8988T (cell line): Measurements from ENCODE around the gene TUBG1.
A peak's percentile ranks its signal among the peaks of the same experiment; 100 is the strongest.
"Not testable (repeated sequence)": the region's sequence is repeated elsewhere in the genome, so short reads cannot be mapped to it uniquely, and the experiment has no call there.

Experiments used
- DNase-seq: peaks from one replicate; pipeline ENCODE4 v3.0.0; 2011

TUBG1 gene

DNA sequence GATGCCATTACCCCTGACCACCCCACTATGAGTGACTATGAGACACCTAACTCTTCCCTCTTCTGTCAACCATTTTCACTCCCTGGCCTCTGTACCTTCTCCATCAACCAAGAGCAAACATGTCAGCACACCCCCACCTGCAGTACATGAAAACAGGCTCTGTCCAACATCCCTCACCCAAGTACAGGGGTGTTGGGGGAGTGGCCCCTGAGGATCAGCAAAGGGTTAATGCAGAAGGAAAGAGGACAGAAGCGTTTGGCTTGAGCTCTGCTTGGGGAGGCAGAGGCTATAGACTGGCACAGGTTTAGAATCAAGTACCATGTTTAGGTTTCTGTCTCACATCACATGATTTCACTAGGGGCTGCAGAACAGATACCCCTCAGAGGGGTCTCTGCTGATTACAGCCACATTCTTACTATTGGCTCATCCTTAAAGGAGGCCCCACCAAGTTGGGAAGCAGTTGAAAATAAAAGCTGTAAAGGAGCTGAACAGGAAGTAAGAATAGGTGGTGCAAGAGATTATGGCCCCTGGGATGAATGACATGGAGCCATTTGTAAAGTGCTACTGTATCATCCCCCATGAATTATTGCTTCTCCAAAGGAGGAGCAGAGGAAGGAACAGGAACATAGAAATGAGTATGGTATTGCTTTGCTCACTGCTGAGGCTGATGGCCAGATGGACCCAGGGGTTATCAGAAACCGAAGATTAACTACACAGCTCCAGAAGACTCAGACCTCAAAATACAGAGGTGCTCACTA is 29.5 kb upstream of the TUBG1 start:
- no peak for DNase-seq

DNA sequence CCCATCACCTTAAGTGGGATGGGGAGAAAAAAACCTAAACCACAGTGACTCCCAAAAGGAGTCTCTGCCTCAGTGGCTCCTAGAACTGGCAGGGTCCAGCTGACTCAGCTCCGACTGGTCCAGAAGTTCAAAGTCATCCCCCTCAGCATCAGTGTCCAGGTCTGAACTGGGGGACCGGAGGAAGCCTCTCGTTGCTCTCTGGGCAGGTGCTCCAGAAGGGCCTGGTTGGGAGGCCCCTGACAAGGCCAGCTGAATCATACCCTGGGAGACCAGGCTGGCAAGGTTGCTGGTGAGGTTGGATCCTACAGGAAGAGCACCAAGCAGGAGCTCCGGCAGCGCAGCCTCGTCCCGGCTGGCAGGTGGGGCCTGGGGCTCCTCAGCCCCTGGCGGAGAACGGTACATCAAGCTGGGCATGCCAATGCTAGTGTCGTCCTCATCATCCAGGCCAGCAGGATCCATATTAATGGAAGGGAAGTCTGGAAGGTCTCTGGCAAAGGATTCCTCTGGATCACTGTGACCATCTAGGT is 27.7 kb upstream of the TUBG1 start:
- DNase-seq, result no peak

DNA sequence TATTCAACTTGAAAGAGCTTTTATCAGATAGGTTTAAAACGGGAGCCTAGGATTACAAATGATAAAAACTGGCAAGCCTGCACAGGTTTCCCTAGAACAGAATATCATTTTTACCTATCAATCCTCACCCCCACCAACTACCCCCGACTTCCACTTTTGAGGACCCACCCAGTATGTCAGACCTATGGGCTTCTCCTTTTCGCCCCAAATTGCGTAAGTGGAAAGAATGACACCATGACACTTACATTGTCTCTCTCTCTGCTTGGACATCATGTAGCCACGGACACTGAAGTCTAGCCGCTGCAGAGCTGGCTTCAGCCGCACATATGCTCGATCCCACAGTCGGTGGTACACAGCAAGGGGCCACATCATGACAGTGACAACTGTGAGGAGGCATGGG is 24.6 kb upstream of the TUBG1 start:
- DNase-seq, result no peak

DNA sequence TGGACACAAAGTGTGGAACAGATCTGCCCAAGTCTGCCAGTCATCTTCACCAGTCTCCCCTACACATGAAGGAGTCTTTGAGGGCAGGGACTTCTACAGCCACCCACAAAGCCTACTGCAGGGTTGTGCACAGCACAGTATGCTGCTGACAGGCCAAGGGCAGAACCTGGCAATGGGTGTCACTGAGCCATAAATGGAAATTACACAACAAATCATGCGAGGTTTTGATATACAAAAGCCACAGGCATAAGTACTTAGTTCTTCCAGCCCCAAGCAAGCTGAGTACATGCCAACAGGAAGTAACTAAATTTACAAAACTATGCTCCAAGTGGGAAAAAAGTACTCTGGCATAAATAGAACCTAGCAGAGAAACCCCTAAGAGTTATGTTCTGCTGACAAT is 24.1 kb upstream of the TUBG1 start:
- DNase-seq, result no peak

DNA sequence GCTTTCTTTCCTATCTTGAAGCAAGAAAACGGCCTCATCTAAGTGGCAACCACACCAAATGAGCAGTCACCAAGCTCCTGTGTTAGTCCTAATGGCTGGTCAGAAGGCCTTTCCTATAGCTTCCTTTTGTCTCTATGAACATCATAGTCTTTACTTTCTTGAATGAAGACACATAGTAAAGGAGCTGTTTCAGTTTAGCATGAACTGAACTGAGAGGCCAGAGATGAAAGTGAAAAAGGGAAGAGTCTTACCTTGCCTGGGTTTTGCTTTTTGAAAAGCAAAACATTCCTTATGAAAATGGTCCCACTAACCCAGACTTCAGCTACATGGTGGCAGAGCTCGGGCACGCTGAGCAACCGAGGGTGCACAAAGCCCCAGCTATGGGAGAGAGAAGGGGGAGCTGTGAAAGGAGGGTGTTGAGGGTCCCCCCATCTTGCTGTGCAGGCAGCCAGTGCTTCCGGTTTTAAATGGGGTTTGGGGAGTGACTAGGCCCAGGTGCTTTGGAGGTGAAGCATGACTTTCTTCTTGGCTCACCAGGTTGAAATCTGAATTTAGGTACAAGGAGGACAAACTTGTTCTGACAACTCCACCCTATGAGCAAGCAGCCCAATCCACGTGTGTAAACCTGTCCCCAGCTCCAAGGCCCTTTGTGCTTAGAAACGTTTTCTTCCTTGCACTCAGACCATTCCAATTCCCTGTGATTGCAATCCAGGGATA is 22.8 kb upstream of the TUBG1 start:
- no peak for DNase-seq

DNA sequence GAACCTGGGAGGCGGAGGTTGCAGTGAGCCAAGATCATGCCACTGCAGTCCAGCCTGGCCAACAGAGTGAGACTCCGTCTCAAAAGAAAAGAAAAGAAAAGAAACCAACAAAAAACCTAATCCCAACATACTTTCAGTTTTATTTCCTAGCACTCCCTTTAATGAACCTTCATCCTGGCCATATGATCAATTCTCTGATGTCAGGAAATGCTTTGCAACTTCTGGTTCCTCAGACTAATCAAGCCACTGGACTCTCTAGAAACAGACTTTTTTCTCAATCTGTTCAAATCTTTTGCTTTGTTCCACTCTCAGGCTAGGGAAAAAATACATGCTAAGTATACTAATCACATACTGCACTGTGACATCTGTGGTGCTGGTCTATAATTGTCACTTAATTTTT is 18.6 kb upstream of the TUBG1 start:
- no peak for DNase-seq

DNA sequence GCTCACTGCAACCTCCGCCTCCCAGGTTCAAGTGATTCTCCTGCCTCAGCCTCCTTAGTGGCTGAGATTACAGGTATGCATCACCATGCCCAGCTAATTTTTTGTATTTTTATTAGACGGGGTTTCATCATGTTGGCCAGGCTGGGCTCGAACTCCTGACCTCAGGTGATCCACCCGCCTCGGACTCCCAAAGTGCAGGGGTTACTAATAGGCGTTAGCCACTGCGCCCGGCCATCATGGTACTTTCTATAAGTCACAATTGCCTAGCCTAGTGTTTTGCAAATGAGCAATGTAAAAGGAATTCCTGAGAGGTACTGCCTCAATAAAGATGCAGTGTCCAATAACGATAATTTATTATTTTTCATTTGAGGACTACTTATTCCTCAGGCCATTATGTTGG is 18.1 kb upstream of the TUBG1 start:
- DNase-seq, result no peak

DNA sequence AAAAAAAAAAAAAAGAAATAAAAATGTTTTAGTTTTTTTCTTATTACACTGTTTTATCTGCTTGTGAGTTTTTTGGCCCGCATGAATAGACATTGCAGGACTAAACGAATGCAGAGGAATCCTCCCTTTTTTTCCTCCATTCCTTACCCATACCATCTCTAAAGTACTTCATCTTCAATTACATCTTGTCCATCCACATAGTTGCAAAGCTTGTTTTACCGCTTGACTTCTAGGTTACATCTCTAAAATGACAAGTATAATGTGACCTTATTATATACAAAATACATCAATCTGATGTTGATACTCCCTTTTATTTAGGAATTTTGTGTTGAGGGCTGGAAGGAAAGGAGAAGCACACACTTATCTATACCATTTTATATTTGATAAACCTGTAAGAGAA is 13.1 kb upstream of the TUBG1 start:
- DNase-seq, result no peak

DNA sequence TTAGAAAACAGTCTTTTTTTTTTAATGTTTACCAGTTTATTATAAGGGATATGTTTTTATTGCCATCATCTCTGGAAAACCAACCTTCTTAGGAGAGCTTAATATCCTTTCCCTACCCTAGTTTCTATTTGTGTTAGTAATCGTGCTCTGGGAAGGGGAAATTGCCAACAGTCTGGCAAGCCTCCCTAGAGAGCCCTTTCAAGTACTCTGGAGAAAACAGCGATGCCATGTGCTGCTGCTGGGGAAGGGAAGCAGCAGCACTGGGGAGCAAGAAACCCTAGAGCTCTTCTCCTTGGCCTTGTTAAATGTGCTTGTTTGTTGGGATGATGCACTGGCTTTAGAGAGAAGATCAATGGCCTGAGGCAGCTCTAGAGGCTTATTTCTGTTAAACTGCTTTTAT is 10.6 kb upstream of the TUBG1 start:
- DNase-seq, result no peak

DNA sequence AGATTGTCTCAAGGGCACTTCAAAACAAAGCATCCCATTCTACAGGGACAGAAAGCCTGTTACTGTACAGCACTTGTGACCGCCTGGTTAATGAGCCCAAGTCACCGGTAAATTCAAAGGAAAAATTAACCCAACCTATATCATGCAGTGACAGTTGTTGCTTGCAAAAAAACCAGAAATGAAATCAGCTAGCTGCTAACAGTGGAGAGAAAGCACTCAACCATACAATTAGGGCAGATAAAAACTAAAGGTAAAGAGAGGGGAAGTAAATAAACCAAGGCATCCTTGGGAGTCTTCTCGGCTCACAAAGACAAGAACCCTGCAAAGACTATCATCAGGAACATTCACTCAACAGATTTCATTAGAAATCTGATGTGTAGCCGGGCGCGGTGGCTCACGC is 6.2 kb upstream of the TUBG1 start:
- DNase-seq, result no peak

DNA sequence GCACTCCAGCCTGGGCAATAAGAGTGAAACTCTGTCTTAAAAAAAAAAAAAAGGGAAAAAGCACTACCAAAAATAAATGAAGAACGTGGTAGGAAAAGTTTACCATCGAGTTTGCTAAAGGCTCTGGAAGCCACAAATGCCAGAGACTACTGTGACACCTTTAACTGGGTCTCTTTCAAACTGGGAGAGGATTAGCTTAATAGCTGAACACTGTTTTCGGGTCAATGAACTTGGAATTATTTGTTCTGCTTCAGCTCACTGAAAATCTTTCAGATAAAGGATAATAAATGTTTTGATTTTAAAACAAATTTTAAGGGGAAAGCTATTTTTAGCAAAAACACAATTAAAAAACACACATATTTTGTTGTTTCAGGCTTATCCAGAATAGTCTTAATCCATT is 1.7 kb upstream of the TUBG1 start:
- DNase-seq, result no peak

DNA sequence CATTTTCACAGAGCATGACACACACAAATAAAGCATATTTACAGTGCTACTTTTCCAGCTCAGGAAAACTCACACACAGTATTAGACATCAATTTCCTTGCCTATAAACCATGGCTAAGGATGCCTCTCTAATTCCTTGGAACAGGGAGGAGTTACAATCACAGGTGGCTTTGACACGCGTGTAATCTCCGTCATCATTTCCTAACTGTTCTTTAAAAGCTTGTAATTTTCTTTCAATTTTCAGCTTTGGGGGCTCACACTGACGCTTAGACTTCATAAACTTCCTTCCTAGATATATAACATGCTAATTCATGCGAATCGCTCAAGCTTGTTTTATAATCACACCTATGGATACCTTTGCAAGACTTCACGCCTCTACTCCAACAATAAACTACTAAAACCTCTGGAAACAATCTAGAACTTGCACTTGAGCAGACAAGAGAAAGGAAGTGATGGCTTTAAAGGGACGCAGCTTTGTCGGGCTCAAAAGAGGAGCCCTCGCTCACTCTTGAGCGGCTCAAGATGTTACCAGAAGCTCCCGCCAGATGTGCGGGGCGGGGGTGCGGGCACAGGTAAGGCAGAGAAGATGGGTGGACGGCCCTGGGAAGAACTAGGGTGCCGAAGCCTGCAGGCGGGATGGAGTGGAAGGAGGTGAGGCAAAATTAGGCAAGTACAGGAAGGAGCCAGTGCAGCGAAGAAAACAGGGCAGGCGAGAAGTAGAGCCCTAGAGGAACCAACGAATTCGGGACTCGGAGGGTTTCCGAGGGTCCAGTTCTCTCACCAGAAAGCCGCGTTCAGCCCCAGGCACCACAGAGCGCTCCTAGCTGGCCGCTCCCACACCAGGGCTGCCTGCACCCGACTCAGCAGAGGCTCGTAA is 940 bp upstream of the TUBG1 start:
- DNase-seq, result no peak

DNA sequence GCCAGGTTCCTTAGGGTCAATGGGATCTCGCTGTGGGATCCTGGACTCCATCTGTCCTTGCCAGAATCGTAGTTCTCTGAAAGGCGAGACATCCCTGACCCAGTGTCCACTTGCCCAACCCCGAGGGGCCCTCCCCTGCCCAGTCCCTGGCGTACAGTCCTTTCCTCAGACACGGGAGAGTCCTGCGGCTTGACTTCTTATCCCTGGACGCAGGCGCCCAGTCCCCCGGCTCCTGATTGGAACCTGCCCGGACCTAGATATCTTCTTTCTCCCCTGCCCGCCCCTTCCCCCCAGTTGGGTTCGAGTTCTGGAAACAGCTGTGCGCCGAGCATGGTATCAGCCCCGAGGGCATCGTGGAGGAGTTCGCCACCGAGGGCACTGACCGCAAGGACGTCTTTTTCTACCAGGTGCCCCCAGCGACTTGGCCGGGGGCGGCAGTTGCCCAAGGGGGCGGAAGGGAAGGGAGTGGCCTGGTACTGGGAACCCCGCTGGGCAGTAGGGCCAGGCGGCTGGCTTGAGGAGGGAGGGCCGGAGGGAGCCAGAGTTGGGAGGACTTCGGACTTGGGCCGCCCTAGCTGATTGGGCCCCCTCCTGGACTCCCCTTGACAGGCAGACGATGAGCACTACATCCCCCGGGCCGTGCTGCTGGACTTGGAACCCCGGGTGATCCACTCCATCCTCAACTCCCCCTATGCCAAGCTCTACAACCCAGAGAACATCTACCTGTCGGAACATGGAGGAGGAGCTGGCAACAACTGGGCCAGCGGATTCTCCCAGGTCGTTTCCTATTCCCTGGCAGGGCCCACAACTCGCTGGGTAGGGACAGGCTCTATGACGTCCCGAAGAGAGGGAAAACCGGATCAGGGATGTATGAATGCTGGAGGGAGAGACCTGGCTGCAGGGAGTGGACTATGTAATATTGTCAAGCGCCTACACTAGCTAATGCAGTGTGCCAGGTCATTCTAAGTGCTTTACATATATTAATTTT is 625 bp downstream of the TUBG1 start:
- peak; percentile 22 for DNase-seq

DNA sequence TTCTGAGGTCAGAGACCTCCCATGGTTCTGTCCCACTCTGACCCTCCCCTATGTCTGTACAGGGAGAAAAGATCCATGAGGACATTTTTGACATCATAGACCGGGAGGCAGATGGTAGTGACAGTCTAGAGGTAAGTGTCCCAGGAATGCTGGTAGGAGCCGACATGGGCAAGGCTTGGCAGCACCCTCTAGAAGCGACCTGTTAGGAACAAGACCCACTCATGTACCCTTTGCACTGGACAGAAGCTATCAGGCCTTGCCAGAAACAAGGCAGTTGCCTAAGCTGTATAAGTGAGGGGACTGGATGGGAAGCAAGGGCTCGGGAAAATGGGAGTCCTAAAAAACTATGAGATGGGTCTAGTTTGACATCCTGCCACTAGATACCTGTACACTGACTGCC is 2.5 kb downstream of the TUBG1 start:
- no peak for DNase-seq

DNA sequence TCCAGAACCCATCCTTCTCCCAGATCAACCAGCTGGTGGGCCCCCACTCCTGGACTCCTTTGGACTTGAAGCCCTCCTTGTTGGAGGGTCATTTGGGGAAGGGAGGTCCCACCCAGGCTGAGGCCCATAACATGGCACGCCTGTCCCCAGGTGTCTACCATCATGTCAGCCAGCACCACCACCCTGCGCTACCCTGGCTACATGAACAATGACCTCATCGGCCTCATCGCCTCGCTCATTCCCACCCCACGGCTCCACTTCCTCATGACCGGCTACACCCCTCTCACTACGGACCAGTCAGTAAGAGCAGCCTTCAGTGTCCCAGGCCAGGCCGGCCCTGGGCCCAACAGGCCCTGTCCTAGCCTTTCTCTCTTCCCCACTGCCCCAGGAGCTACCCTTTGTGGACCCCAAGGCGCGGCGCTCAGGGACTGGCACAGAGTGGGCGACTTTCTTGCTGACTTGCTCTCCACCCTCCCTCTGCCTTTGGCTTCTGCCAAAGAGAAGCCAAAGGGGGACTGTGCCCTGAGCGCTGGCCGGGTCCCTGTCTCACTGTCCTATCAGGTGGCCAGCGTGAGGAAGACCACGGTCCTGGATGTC is 4.3 kb downstream of the TUBG1 start:
- DNase-seq, result no peak

DNA sequence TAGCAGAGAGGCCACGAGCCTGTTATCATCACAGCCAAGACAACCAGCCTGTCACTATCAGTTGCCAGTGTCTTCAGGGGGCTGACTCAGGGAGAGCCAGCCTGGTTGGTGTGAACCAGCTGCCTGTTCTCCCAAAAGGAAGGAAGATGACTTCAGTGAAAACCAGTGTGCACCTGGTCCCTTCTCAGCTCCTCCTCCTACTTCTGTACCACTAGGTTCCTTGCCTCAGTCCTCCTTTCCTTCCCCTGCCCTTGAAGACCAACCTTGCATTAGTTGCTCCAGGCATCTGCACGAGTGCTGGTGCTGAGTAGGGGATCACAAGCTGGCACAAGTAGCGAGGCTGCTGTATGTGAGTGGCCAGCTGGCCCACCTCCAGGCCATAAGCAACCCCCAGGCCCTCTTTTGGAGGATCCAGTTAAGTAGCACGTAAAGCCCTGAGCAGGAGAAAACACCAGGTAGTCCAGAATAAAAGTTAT is 8.5 kb downstream of the TUBG1 start:
- DNase-seq, result no peak

DNA sequence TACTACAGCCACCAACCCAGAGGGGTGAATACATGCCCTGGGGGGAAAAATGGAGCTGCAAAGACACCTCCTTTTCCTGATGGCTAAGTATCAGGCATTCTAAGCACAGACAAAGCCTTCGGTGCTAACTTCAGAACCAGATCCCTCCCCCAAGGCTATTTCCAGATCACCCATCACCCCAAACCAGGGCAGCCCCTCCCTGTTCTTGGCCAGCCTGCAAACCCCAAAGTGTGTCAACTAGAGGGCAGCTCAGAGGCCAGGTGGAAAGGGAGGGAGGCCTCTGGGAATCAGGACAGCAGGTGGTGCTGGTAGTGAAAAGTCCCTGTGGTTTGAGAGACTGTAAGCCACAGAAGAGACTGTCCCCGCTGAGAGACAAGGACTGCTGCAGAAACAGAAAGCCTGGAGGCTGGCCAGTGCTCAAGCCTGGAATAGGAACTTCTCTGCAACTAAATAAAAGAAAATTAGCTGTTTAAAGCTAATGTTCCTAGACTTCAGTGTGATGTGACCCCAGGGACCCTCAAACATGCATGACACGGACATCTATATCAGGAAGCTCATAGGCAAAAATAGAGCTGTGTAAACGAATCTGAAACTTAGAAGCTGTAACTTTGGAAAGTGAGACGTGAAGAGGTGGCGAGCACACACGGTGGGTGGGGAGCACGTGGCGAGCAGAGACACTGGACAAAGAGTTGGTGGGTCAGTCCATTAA is 9.1 kb downstream of the TUBG1 start:
- DNase-seq, result peak; percentile 32

DNA sequence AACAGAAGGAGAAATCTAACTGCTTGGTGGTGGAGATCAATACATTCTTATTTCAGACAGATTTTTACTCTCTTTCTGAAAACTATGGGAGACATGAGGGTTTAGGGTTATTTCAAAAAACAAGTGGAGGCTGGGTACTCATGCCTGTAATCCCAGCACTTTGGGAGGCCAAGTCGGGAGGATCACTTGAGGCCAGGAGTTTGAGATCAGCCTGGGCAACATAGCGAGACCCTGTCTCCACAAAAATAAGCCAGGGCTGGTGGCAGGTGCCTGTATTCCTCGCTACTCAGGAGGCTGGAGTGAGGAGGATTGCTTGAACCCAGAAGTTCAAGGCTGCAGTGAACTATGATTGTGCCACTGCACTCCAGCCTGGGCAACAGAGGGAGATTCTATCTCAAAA is 12.5 kb downstream of the TUBG1 start:
- DNase-seq, result not testable (repeated sequence)

DNA sequence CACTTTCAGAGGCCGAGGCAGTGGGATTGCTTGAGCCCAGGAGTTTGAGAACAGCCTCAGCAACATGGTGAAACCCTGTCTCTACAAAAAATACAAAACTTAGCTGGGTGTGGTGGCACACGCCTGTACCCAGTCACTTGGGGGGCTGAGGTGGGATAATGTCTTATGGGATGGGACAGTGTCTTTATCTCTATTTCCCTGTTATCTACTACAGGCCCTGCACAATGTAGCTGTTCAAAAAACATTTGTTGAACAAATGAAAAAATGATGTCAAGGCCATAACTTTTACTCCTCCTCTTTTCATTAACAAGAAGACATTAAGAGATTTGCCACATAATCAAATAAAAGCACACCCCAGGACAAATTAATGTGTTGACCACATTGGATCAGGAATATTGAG is 13.8 kb downstream of the TUBG1 start:
- DNase-seq, result no peak

DNA sequence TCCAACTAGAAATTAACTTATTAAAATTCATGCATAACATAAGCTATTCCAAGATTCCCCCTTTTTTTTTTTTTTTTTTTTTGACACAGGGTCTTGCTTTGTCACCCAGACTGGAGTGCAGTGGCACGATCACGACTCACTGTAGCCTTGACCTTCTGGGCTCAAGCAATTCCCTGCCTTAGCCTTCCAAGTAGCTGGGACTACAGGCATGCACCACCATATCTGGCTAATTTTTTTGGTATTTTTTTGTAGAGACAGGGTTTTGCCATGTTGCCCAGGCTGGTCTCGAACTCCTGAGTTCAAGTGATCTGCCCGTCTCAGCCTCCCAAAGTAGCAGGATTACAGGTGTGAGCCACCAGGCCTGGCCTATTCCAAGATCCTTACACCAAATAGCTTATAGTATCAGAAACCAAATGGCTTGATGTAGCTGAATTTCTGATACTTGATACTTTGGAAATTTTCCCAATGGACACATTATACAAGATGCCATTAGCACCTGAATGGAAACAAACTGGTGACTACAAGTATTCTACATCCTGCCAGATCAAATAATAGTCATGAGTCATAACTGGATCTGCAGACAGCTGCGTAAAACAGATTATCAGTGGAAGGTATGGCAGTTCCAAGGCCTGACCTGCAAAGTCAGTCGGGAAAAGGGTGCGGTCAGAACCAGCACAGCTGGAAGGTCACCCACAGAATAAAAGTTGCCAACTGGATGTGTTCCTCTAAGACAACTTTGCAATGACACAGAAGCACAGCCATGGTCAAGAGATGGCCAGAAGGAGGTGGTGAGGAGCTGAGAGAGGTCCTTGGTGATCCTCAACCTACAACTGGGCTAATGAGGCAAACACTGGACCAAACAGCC is 14.5 kb downstream of the TUBG1 start:
- DNase-seq, result no peak
